CD14-positive monocyte (primary cell): ENCODE measurements around the gene CYP2E1. TPM values are rescaled to one million over a fixed set of nuclear protein-coding genes. Genes with fewer than 3 reads are reported as not detected.

ENCODE experiments used
- DNase-seq, 3 donors: peaks; one replicate each; pipeline ENCODE4 v3.0.0-alpha.2; 2011 to 2022
- H2AFZ ChIP-seq: 2 replicates; pipeline ENCODE4 v1.6.0; 2012; ENCODE audit warnings: mild to moderate bottlenecking, low read depth, low read length, inconsistent platforms; ENCODE audit not compliant: insufficient read depth, poor library complexity, severe bottlenecking
- H3K27ac ChIP-seq, 2 donors: 1 replicate in 1 of 2; 2 replicates in 1 of 2; pipeline ENCODE4 v1.5.1; 2012 to 2013; ENCODE audit warnings: low read length in 2 of 2, control low read depth in 1 of 2, inconsistent platforms in 1 of 2, low read depth in 1 of 2, mild to moderate bottlenecking in 1 of 2
- H3K27me3 ChIP-seq, 2 donors: one replicate each; pipeline versions ENCODE4 v1.6.0 to v1.6.1; 2011 to 2013; ENCODE audit warnings: low read length in 2 of 2; ENCODE audit not compliant: control insufficient read depth in 2 of 2, insufficient read depth in 2 of 2
- H3K36me3 ChIP-seq, 2 donors: replicated peaks in 1 of 2; 1 replicate in 1 of 2; 2 replicates in 1 of 2; pipeline versions ENCODE4 v1.5.1 to v1.6.1; 2012 to 2013; ENCODE audit warnings: low read length in 2 of 2, control low read depth in 1 of 2, inconsistent platforms in 1 of 2, mild to moderate bottlenecking in 1 of 2; ENCODE audit not compliant: insufficient read depth in 2 of 2, control insufficient read depth in 1 of 2
- H3K4me1 ChIP-seq, 2 donors: 1 replicate in 1 of 2; 2 replicates in 1 of 2; pipeline versions ENCODE4 v1.5.1 to v1.6.1; 2012 to 2013; ENCODE audit warnings: low read length in 2 of 2, control low read depth in 1 of 2, inconsistent platforms in 1 of 2, mild to moderate bottlenecking in 1 of 2, moderate library complexity in 1 of 2; ENCODE audit not compliant: insufficient read depth in 2 of 2, control insufficient read depth in 1 of 2
- H3K4me2 ChIP-seq: replicated peaks from 2 replicates; pipeline ENCODE3; 2012; ENCODE audit warnings: low read length, moderate library complexity, mild to moderate bottlenecking; ENCODE audit not compliant: poor library complexity, severe bottlenecking; ENCODE audit errors: extremely low read depth
- H3K4me3 ChIP-seq, 3 experiments: fragments of 200-600 bp in 1 of 3; sonication (generic) in 1 of 3; replicated peaks in 1 of 3; 1 replicate in 2 of 3; 2 replicates in 1 of 3; pipeline ENCODE4 v1.5.1; 2011 to 2013; ENCODE audit warnings: low read length in 3 of 3, mild to moderate bottlenecking in 3 of 3, control low read depth in 2 of 3, low read depth in 2 of 3, inconsistent platforms in 1 of 3, moderate library complexity in 1 of 3
- H3K79me2 ChIP-seq: 2 replicates; pipeline ENCODE4 v1.6.0; 2012; ENCODE audit warnings: mild to moderate bottlenecking, control low read depth, inconsistent platforms, low read length, moderate library complexity; ENCODE audit not compliant: insufficient read depth
- H3K9ac ChIP-seq: 2 replicates; pipeline ENCODE4 v1.6.0; 2017; ENCODE audit warnings: low read length, mild to moderate bottlenecking; ENCODE audit not compliant: insufficient read depth, poor library complexity, severe bottlenecking
- H3K9me3 ChIP-seq, 2 donors: replicated peaks in 1 of 2; 1 replicate in 1 of 2; 2 replicates in 1 of 2; pipeline versions ENCODE4 v1.5.1 to v1.6.1; 2012 to 2013; ENCODE audit warnings: low read length in 2 of 2, control low read depth in 1 of 2; ENCODE audit not compliant: control insufficient read depth in 1 of 2, insufficient read depth in 1 of 2
- H4K20me1 ChIP-seq: 2 replicates; pipeline ENCODE4 v1.6.0; 2012; ENCODE audit warnings: mild to moderate bottlenecking, low read length, control low read depth, moderate library complexity; ENCODE audit not compliant: insufficient read depth
- H3K27ac Mint-ChIP-seq, 7 donors: one replicate each; pipeline ENCODE4 v1.8.0; 2020; ENCODE audit warnings: mild to moderate bottlenecking in 7 of 7, mixed read lengths in 7 of 7, moderate library complexity in 6 of 7, inconsistent platforms in 2 of 7
- H3K27me3 Mint-ChIP-seq, 3 donors: one replicate each; pipeline ENCODE4 v1.8.0; 2021 to 2022; ENCODE audit warnings: low read depth in 3 of 3, mild to moderate bottlenecking in 3 of 3, mixed read lengths in 3 of 3, moderate library complexity in 3 of 3, inconsistent platforms in 1 of 3
- H3K36me3 Mint-ChIP-seq, 2 donors: one replicate each; pipeline ENCODE4 v1.8.0; 2020; ENCODE audit warnings: mixed read lengths in 2 of 2, inconsistent platforms in 1 of 2, mild to moderate bottlenecking in 1 of 2
- H3K4me1 Mint-ChIP-seq: one replicate; pipeline ENCODE4 v1.8.0; 2020; ENCODE audit warnings: mild to moderate bottlenecking, mixed read lengths
- H3K4me3 Mint-ChIP-seq, 2 donors: one replicate each; pipeline ENCODE4 v1.8.0; 2020; ENCODE audit warnings: mild to moderate bottlenecking in 2 of 2, mixed read lengths in 2 of 2, moderate library complexity in 1 of 2
- H3K9me3 Mint-ChIP-seq, 7 donors: one replicate each; pipeline ENCODE4 v1.8.0; 2020 to 2022; ENCODE audit warnings: mixed read lengths in 7 of 7, mild to moderate bottlenecking in 6 of 7, moderate library complexity in 6 of 7, inconsistent platforms in 2 of 7
- CTCF ChIP-seq: fragments of 200-600 bp; IDR thresholded peaks from one replicate; pipeline ENCODE4 v1.8.0; 2022; ENCODE audit warnings: antibody characterized with exemption, mild to moderate bottlenecking
- whole genome bisulfite sequencing: methylation state at CpG from one replicate; pipeline ENCODE4 v1.1.5; 2013; ENCODE audit warnings: missing lambda C conversion rate; ENCODE audit not compliant: insufficient coverage; 5-methylcytosine and 5-hydroxymethylcytosine counted together
- intact Hi-C, 2 donors: fragments of 100-400 bp; cut with micrococcal nuclease; formaldehyde crosslinking; loops; one replicate each; pipeline versions ENCODE4 v1.15.0 to v1.15.1; 2023
- polyA plus RNA-seq, 3 donors: library from polyadenylated mRNA; depleted of rRNA in 1 of 3; unstranded in 2 of 3; stranded (reverse) in 1 of 3; fragments of 300-500 nt in 2 of 3; fragments of >200 nt in 1 of 3; fragmentation: Illumina TruSeq in 2 of 3; gene quantifications; 1 replicate in 2 of 3; 2 replicates in 1 of 3; pipeline ENCODE4 v1.2.3, GENCODE V29; 2012 to 2021

Gene CYP2E1
- polyA plus RNA-seq, 3 donors, result not detected

- no peaks in the 10 kb centered on the region for H3K36me3 Mint-ChIP-seq
- no peak for DNase-seq
- Histone ChIP-seq H3K9me3 (no peaks in the 10 kb centered on the region), H3K4me3 (no peak overlapping the region), H3K27ac (no peak overlapping the region), H3K27me3 (no peaks in the 10 kb centered on the region), H3K79me2 (no peaks in the 10 kb centered on the region), H3K36me3 (no peaks in the 10 kb centered on the region), H3K4me1 (no peaks in the 10 kb centered on the region), H2AFZ (no peak overlapping the region), H3K4me2 (no peak overlapping the region), H3K9ac (no peak overlapping the region), H4K20me1 (no peaks in the 10 kb centered on the region)
- WGBS, result 49% methylated on average over 8 of the region's 8 CpGs
- peaks cover 6 to 10% (median 10%) of the 10 kb centered on the region in 3 donors for H3K27me3 Mint-ChIP-seq
- H3K4me1 Mint-ChIP-seq, result no peaks in the 10 kb centered on the region
- intact Hi-C loops, result no loop called here
- no peak for TF ChIP-seq CTCF
- H3K4me3 Mint-ChIP-seq, result no peak overlapping the region
- no peak overlapping the region for H3K27ac Mint-ChIP-seq
- H3K9me3 Mint-ChIP-seq, result peaks cover 0 to 2% (median 0%) of the 10 kb centered on the region in 7 donors
These were observed 28.4 kb downstream of the CYP2E1 start for GRCh38 chr10:133555521-133555920.

GRCh38 chr10:133557381-133557780, 30.2 kb downstream of the CYP2E1 start:
- Mint-ChIP-seq H3K9me3 (peaks cover 0 to 2% (median 0%) of the 10 kb centered on the region in 7 donors), H3K4me3 (peak overlapping the region in 1 of 2 donors; percentile 1), H3K4me1 (no peaks in the 10 kb centered on the region), H3K36me3 (no peaks in the 10 kb centered on the region), H3K27ac (no peak overlapping the region), H3K27me3 (peaks cover 9 to 10% (median 10%) of the 10 kb centered on the region in 3 donors)
- H3K4me3 ChIP-seq, result no peak overlapping the region
- no peaks in the 10 kb centered on the region for H4K20me1 ChIP-seq
- H3K4me1 ChIP-seq, result no peaks in the 10 kb centered on the region
- no peak overlapping the region for H3K27ac ChIP-seq
- no peaks in the 10 kb centered on the region for H3K79me2 ChIP-seq
- H2AFZ ChIP-seq, result no peak overlapping the region
- H3K9ac ChIP-seq, result no peak overlapping the region
- no peaks in the 10 kb centered on the region for H3K9me3 ChIP-seq
- TF ChIP-seq CTCF, result no peak
- WGBS, result 71% methylated on average over 1 of the region's 3 CpGs
- no peaks in the 10 kb centered on the region for H3K27me3 ChIP-seq
- intact Hi-C loops, result no loop called here
- no peak for DNase-seq
- no peak overlapping the region for H3K4me2 ChIP-seq
- H3K36me3 ChIP-seq, result no peaks in the 10 kb centered on the region
